H1 (cell line): Measurements from ENCODE around the gene SVIL. TPM values are rescaled to one million over a fixed set of nuclear protein-coding genes. Genes with fewer than 3 reads are reported as not detected.

Experiments
- BACH1 ChIP-seq: IDR thresholded peaks from 2 replicates; pipeline ENCODE4 v1.6.1; 2012; ENCODE audit warnings: low read length, improper control_type of control experiment
- CTBP2 ChIP-seq: IDR thresholded peaks from 2 replicates; pipeline ENCODE4 v1.7.0; 2011; ENCODE audit warnings: borderline replicate concordance, mild to moderate bottlenecking, moderate library complexity, mixed read lengths, low read length; ENCODE audit not compliant: insufficient read depth, insufficient read length
- EP300 ChIP-seq, 2 experiments: IDR thresholded peaks; 1 replicate in 1 of 2; 2 replicates in 1 of 2; pipeline ENCODE4 v1.6.1; 2011 to 2012; ENCODE audit warnings: low read depth in 2 of 2, low read length in 2 of 2, mild to moderate bottlenecking in 2 of 2, borderline replicate concordance in 1 of 2, inconsistent platforms in 1 of 2, moderate library complexity in 1 of 2
- FOSL1 ChIP-seq: IDR thresholded peaks from 2 replicates; pipeline ENCODE4 v1.6.1; 2011; ENCODE audit warnings: mild to moderate bottlenecking, low read depth, low read length, moderate library complexity; ENCODE audit not compliant: insufficient read depth
- RFX5 ChIP-seq: IDR thresholded peaks from 2 replicates; pipeline ENCODE4 v1.6.1; 2011; ENCODE audit warnings: low read depth, low read length, improper control_type of control experiment, borderline replicate concordance
- SRF ChIP-seq: IDR thresholded peaks from 2 replicates; pipeline ENCODE4 v1.6.1; 2011; ENCODE audit warnings: mild to moderate bottlenecking, low read depth, low read length, moderate library complexity
- TCF12 ChIP-seq: IDR thresholded peaks from 2 replicates; pipeline ENCODE4 v1.6.1; 2011; ENCODE audit warnings: low read depth, mild to moderate bottlenecking, low read length
- TEAD4 ChIP-seq: IDR thresholded peaks from 2 replicates; pipeline ENCODE4 v1.6.1; 2012; ENCODE audit warnings: low read depth, low read length, inconsistent platforms, mixed read lengths
- YY1 ChIP-seq: IDR thresholded peaks from 2 replicates; pipeline ENCODE4 v1.6.1; 2011; ENCODE audit warnings: low read depth, mild to moderate bottlenecking, low read length
- polyA plus RNA-seq, 7 experiments: library from polyadenylated mRNA; depleted of rRNA in 3 of 7; stranded (reverse) in 5 of 7; unstranded in 2 of 7; fragments of >200 nt in 5 of 7; fragments of 200-250 nt in 2 of 7; gene quantifications; 1 replicate in 5 of 7; 2 replicates in 1 of 7; 4 replicates in 1 of 7; pipeline versions ENCODE4 v1.2.1 to v1.2.3, GENCODE V29; 2011 to 2013; ENCODE audit warnings: missing spikeins in 2 of 7, mixed read lengths in 2 of 7
- total RNA-seq: library from RNA; stranded (reverse); fragmentation: NEBNext Ultra II Directional; extraction: Animal tissue kit (Norgen Biotek cat#: 25700); gene quantifications from 2 replicates; pipeline ENCODE4 v1.2.1, GENCODE V29; 2021
- TF ChIP-seq, protein P1 (sequence below): fragments of 300-600 bp; sonication (generic); IDR thresholded peaks from 2 replicates; pipeline ENCODE4 v1.7.1; 2012; ENCODE audit warnings: low read length, moderate library complexity, mild to moderate bottlenecking, inconsistent platforms; ENCODE audit not compliant: insufficient replicate concordance
- TF ChIP-seq, protein P2 (sequence below): IDR thresholded peaks from 2 replicates; pipeline ENCODE4 v1.6.1; 2012; ENCODE audit warnings: inconsistent platforms

Gene SVIL
- total and polyA plus RNA-seq, 2 of the 8 experiments (the other 6 are each of a cell fraction or from before 2014, with no cell fraction given): 4.7 to 15.4 TPM

DNA sequence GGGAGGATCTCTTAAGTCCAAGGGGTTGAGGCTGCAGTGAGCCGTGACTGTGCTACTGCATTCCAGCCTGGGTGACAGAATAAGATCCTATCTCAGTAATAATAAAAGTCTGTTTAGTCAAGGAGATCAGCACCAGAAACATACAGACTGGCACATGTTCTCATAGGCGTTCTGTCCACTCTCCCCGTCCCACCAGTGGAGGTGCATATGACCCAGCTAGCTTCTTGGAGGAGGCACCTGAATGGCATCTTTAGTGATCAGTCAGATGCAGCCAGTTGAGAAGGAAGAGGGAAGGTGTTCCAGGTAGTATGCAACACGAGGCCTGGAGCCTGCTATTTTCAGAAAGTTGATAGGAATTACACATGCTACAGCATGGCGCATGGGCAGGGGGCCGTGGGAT, 45.3 kb upstream of the SVIL start (continued):
- TF ChIP-seq, protein P1, sequence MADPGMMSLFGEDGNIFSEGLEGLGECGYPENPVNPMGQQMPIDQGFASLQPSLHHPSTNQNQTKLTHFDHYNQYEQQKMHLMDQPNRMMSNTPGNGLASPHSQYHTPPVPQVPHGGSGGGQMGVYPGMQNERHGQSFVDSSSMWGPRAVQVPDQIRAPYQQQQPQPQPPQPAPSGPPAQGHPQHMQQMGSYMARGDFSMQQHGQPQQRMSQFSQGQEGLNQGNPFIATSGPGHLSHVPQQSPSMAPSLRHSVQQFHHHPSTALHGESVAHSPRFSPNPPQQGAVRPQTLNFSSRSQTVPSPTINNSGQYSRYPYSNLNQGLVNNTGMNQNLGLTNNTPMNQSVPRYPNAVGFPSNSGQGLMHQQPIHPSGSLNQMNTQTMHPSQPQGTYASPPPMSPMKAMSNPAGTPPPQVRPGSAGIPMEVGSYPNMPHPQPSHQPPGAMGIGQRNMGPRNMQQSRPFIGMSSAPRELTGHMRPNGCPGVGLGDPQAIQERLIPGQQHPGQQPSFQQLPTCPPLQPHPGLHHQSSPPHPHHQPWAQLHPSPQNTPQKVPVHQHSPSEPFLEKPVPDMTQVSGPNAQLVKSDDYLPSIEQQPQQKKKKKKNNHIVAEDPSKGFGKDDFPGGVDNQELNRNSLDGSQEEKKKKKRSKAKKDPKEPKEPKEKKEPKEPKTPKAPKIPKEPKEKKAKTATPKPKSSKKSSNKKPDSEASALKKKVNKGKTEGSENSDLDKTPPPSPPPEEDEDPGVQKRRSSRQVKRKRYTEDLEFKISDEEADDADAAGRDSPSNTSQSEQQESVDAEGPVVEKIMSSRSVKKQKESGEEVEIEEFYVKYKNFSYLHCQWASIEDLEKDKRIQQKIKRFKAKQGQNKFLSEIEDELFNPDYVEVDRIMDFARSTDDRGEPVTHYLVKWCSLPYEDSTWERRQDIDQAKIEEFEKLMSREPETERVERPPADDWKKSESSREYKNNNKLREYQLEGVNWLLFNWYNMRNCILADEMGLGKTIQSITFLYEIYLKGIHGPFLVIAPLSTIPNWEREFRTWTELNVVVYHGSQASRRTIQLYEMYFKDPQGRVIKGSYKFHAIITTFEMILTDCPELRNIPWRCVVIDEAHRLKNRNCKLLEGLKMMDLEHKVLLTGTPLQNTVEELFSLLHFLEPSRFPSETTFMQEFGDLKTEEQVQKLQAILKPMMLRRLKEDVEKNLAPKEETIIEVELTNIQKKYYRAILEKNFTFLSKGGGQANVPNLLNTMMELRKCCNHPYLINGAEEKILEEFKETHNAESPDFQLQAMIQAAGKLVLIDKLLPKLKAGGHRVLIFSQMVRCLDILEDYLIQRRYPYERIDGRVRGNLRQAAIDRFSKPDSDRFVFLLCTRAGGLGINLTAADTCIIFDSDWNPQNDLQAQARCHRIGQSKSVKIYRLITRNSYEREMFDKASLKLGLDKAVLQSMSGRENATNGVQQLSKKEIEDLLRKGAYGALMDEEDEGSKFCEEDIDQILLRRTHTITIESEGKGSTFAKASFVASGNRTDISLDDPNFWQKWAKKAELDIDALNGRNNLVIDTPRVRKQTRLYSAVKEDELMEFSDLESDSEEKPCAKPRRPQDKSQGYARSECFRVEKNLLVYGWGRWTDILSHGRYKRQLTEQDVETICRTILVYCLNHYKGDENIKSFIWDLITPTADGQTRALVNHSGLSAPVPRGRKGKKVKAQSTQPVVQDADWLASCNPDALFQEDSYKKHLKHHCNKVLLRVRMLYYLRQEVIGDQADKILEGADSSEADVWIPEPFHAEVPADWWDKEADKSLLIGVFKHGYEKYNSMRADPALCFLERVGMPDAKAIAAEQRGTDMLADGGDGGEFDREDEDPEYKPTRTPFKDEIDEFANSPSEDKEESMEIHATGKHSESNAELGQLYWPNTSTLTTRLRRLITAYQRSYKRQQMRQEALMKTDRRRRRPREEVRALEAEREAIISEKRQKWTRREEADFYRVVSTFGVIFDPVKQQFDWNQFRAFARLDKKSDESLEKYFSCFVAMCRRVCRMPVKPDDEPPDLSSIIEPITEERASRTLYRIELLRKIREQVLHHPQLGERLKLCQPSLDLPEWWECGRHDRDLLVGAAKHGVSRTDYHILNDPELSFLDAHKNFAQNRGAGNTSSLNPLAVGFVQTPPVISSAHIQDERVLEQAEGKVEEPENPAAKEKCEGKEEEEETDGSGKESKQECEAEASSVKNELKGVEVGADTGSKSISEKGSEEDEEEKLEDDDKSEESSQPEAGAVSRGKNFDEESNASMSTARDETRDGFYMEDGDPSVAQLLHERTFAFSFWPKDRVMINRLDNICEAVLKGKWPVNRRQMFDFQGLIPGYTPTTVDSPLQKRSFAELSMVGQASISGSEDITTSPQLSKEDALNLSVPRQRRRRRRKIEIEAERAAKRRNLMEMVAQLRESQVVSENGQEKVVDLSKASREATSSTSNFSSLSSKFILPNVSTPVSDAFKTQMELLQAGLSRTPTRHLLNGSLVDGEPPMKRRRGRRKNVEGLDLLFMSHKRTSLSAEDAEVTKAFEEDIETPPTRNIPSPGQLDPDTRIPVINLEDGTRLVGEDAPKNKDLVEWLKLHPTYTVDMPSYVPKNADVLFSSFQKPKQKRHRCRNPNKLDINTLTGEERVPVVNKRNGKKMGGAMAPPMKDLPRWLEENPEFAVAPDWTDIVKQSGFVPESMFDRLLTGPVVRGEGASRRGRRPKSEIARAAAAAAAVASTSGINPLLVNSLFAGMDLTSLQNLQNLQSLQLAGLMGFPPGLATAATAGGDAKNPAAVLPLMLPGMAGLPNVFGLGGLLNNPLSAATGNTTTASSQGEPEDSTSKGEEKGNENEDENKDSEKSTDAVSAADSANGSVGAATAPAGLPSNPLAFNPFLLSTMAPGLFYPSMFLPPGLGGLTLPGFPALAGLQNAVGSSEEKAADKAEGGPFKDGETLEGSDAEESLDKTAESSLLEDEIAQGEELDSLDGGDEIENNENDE: no peak
- TF ChIP-seq, protein P2, sequence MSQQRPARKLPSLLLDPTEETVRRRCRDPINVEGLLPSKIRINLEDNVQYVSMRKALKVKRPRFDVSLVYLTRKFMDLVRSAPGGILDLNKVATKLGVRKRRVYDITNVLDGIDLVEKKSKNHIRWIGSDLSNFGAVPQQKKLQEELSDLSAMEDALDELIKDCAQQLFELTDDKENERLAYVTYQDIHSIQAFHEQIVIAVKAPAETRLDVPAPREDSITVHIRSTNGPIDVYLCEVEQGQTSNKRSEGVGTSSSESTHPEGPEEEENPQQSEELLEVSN: no peak
- no peak for TF ChIP-seq RFX5
- TF ChIP-seq FOSL1: no peak
- no peak for TF ChIP-seq TEAD4
- TF ChIP-seq TCF12: no peak
- no peak for TF ChIP-seq CTBP2
- TF ChIP-seq BACH1: no peak
- no peak for TF ChIP-seq YY1
- TF ChIP-seq EP300 (IDR thresholded peaks at IDR 0.05; ENCODE audit: borderline replicate concordance in 1 of 2, low read depth in 2 of 2, low read length in 2 of 2): no peak
- no peak for TF ChIP-seq SRF
